HepG2 (cell line): ENCODE measurements around the gene GATA1. TPM values are rescaled to one million over a fixed set of nuclear protein-coding genes. Genes with fewer than 3 reads are reported as not detected.

Source experiments
- AFF4 ChIP-seq: sonication (generic); formaldehyde crosslinking; IDR thresholded peaks from 2 replicates; pipeline ENCODE4 v1.4.0; 2020; ENCODE audit warnings: missing genetic modification reagents
- ATF4 ChIP-seq, 2 experiments: fragments of 450-650 bp in 1 of 2; sonication (generic) in 1 of 2; formaldehyde crosslinking; IDR thresholded peaks; 2 replicates each; pipeline versions ENCODE4 v1.5.0 to v1.8.0; 2020 to 2022; ENCODE audit warnings: mild to moderate bottlenecking in 1 of 2, missing genetic modification reagents in 1 of 2
- FOXA3 ChIP-seq: IDR thresholded peaks from 2 replicates; pipeline ENCODE4 v1.6.1; 2016; ENCODE audit warnings: missing genetic modification reagents, missing compliant biosample characterization
- HNF4G ChIP-seq, 2 experiments: sonication (generic) in 1 of 2; formaldehyde crosslinking in 1 of 2; IDR thresholded peaks; 2 replicates each; pipeline versions ENCODE4 v1.4.0 to v1.6.1; 2011 to 2020; ENCODE audit warnings: borderline replicate concordance in 2 of 2, low read depth in 2 of 2, mild to moderate bottlenecking in 2 of 2, low read length in 1 of 2, missing genetic modification reagents in 1 of 2, moderate library complexity in 1 of 2
- KLF13 ChIP-seq: sonication (generic); formaldehyde crosslinking; IDR thresholded peaks from 2 replicates; pipeline ENCODE4 v1.4.0; 2020; ENCODE audit warnings: mild to moderate bottlenecking, missing genetic modification reagents
- MEF2D ChIP-seq: sonication (generic); formaldehyde crosslinking; IDR thresholded peaks from 2 replicates; pipeline ENCODE4 v1.5.1; 2020; ENCODE audit warnings: mild to moderate bottlenecking, missing genetic modification reagents
- NFYC ChIP-seq: IDR thresholded peaks from 2 replicates; pipeline ENCODE4 v1.6.1; 2016; ENCODE audit warnings: missing genetic modification reagents, missing compliant biosample characterization
- PHF5A ChIP-seq: IDR thresholded peaks from one replicate; pipeline ENCODE4 v1.6.1; 2018; ENCODE audit warnings: low read depth, missing genetic modification reagents; ENCODE audit not compliant: unreplicated experiment
- POLR2AphosphoS5 ChIP-seq: IDR thresholded peaks from 2 replicates; pipeline ENCODE4 v1.6.1; 2012; ENCODE audit warnings: low read depth, low read length
- REST ChIP-seq, 2 experiments: IDR thresholded peaks; 2 replicates each; pipeline ENCODE4 v1.6.1; 2011 to 2012; ENCODE audit warnings: low read length in 2 of 2, borderline replicate concordance in 1 of 2, low read depth in 1 of 2, mild to moderate bottlenecking in 1 of 2, moderate library complexity in 1 of 2
- TFDP2 ChIP-seq: sonication (generic); formaldehyde crosslinking; IDR thresholded peaks from 2 replicates; pipeline ENCODE4 v1.4.0; 2020; ENCODE audit warnings: missing genetic modification reagents
- ZBTB7B ChIP-seq: sonication (generic); formaldehyde crosslinking; IDR thresholded peaks from 2 replicates; pipeline ENCODE4 v1.4.0; 2020; ENCODE audit warnings: missing genetic modification reagents
- ZGPAT ChIP-seq: IDR thresholded peaks from 2 replicates; pipeline ENCODE4 v1.6.1; 2016; ENCODE audit warnings: mild to moderate bottlenecking
- ZNF292 ChIP-seq: sonication (generic); formaldehyde crosslinking; IDR thresholded peaks from 2 replicates; pipeline ENCODE4 v1.8.1; 2022; ENCODE audit warnings: mild to moderate bottlenecking, low read depth, missing genetic modification reagents, borderline replicate concordance
- ZNF691 ChIP-seq: sonication (generic); formaldehyde crosslinking; IDR thresholded peaks from 2 replicates; pipeline ENCODE4 v1.4.0; 2020; ENCODE audit warnings: missing genetic modification reagents, low read depth, mild to moderate bottlenecking, borderline replicate concordance
- polyA plus RNA-seq, 8 experiments: library from polyadenylated mRNA; depleted of rRNA in 3 of 8; stranded (reverse) in 7 of 8; unstranded in 1 of 8; fragments of >200 nt; fragmentation: Illumina TruSeq in 4 of 8; extraction: Trizol in 4 of 8; gene quantifications; 2 replicates each; pipeline versions ENCODE4 v1.2.1 to v1.2.3, GENCODE V29; 2011 to 2016; ENCODE audit warnings: low read depth in 4 of 8, missing spikeins in 1 of 8, mixed read lengths in 1 of 8; ENCODE audit not compliant: insufficient read depth in 1 of 8
- total RNA-seq, 5 experiments: library from RNA; depleted of rRNA; stranded (reverse); fragments of >200 nt; fragmentation: Illumina TruSeq; extraction: Trizol; gene quantifications; 2 replicates each; pipeline ENCODE4 v1.2.3, GENCODE V29; 2016; ENCODE audit warnings: low read depth in 1 of 5

Gene GATA1
- total and polyA plus RNA-seq, 2 of the 13 experiments (the other 11 are each of a cell fraction or from before 2014, with no cell fraction given) = 0.13 TPM; not detected in 1

- no peak for TF ChIP-seq ZBTB7B (CRISPR knock-in tag)
- TF ChIP-seq ATF4 (CRISPR knock-in tag; IDR thresholded peaks at IDR 0.05) = 0 out of 4 replicates have a peak, but pooled peaks of 1 of the 2 experiments have one; percentile 32
- TF ChIP-seq HNF4G (IDR thresholded peaks at IDR 0.05; ENCODE audit: borderline replicate concordance, low read depth, low read length) = no peak
- TF ChIP-seq HNF4G (CRISPR knock-in tag; IDR thresholded peaks at IDR 0.05; ENCODE audit: borderline replicate concordance, low read depth) = no peak
- TF ChIP-seq FOXA3 = 0 out of 2 replicates have a peak, but pooled peaks have one; percentile 13
- peak; percentile 71; the same call in 1 of the 2 replicates for TF ChIP-seq ZGPAT
- TF ChIP-seq NFYC (CRISPR knock-in tag) = peak; percentile 82
- TF ChIP-seq AFF4 (CRISPR knock-in tag) = no peak
- peak; percentile 81 for TF ChIP-seq TFDP2
- no peak for TF ChIP-seq KLF13 (CRISPR knock-in tag)
- no peak for TF ChIP-seq MEF2D (CRISPR knock-in tag)
- no peak for TF ChIP-seq ZNF691 (CRISPR knock-in tag)
- no peak for TF ChIP-seq REST (IDR thresholded peaks at IDR 0.05; ENCODE audit: borderline replicate concordance in 1 of 2, low read depth in 1 of 2, low read length in 2 of 2)
- no peak for TF ChIP-seq PHF5A
- TF ChIP-seq POLR2AphosphoS5 = peak; percentile 44; the same call in 1 of the 2 replicates
- no peak for TF ChIP-seq ZNF292 (CRISPR knock-in tag)
These were observed 15.1 kb downstream of the GATA1 start, which contains the start of gene HDAC6 (continued) for GRCh38 chrX:48801280-48802088.
